WTC11 (cell line): ENCODE data around the gene SERPINE2. TPM values are rescaled to one million over a fixed set of nuclear protein-coding genes. Genes with fewer than 3 reads are reported as not detected.

Source experiments
- ATAC-seq: fragments of 200-7000 bp; cut with Tn5 transposase; 2 replicates; pipeline ENCODE4 v1.10.0; 2021; ENCODE audit warnings: mild to moderate bottlenecking, moderate library complexity
- CTCF ChIA-PET: fragments of 300-600 bp; sonication (Branson Sonifier 250); formaldehyde crosslinking; loops from one replicate; lab custom pipeline; 2021; ENCODE audit warnings: antibody characterized with exemption; lab: Charles Lee
- POLR2A ChIA-PET: fragments of 350-600 bp; sonication (Branson Sonifier 250); formaldehyde crosslinking; loops from one replicate; lab custom pipeline; 2021; ENCODE audit warnings: antibody characterized with exemption; lab: Charles Lee
- DNase-seq: peaks from one replicate; pipeline ENCODE4 v3.0.0; 2021; ENCODE audit warnings: low spot score
- H3K27ac Mint-ChIP-seq: 2 replicates; pipeline ENCODE4 v1.8.0; 2021; ENCODE audit warnings: mixed read lengths
- H3K27me3 Mint-ChIP-seq: 2 replicates; pipeline ENCODE4 v1.8.0; 2021; ENCODE audit warnings: low read depth, mild to moderate bottlenecking, moderate library complexity, mixed read lengths
- H3K36me3 Mint-ChIP-seq: 2 replicates; pipeline ENCODE4 v1.8.0; 2021; ENCODE audit warnings: mixed read lengths
- H3K4me1 Mint-ChIP-seq: 2 replicates; pipeline ENCODE4 v1.8.0; 2022; ENCODE audit warnings: mixed read lengths
- H3K4me3 Mint-ChIP-seq: 2 replicates; pipeline ENCODE4 v1.8.0; 2021; ENCODE audit warnings: mild to moderate bottlenecking, moderate library complexity, mixed read lengths
- H3K9me3 Mint-ChIP-seq: 2 replicates; pipeline ENCODE4 v1.8.0; 2021; ENCODE audit warnings: mixed read lengths
- AR ChIP-seq: fragments of 250-450 bp; sonication (Bioruptor Pico); IDR thresholded peaks from 2 replicates; pipeline ENCODE4 v1.9.0; 2021; ENCODE audit warnings: mild to moderate bottlenecking
- ATF3 ChIP-seq: sonication (generic); formaldehyde crosslinking; conservative IDR thresholded peaks from 2 replicates; pipeline ENCODE4 v1.8.1; 2022; ENCODE audit warnings: mild to moderate bottlenecking, missing genetic modification reagents
- EMX1 ChIP-seq: fragments of 250-450 bp; sonication (Bioruptor Pico); IDR thresholded peaks from 2 replicates; pipeline ENCODE4 v1.8.0; 2021; ENCODE audit warnings: mild to moderate bottlenecking
- ERG ChIP-seq: fragments of 250-450 bp; sonication (Bioruptor Pico); IDR thresholded peaks from 2 replicates; pipeline ENCODE4 v1.8.0; 2021; ENCODE audit warnings: mild to moderate bottlenecking
- FOXK1 ChIP-seq: sonication (generic); formaldehyde crosslinking; IDR thresholded peaks from 2 replicates; pipeline ENCODE4 v1.8.0; 2022; ENCODE audit warnings: mild to moderate bottlenecking, moderate library complexity, missing genetic modification reagents
- HMGA2 ChIP-seq: fragments of 250-450 bp; sonication (Bioruptor Pico); IDR thresholded peaks from 2 replicates; pipeline ENCODE4 v1.4.0; 2021; ENCODE audit warnings: mild to moderate bottlenecking, moderate library complexity
- JUN ChIP-seq: sonication (generic); formaldehyde crosslinking; IDR thresholded peaks from 2 replicates; pipeline ENCODE4 v1.8.0; 2023; ENCODE audit warnings: mild to moderate bottlenecking, missing genetic modification reagents
- MXD4 ChIP-seq: fragments of 250-450 bp; sonication (Bioruptor Pico); IDR thresholded peaks from 2 replicates; pipeline ENCODE4 v1.8.0; 2021; ENCODE audit warnings: mild to moderate bottlenecking, moderate library complexity, borderline replicate concordance
- PRDM15 ChIP-seq: sonication (generic); formaldehyde crosslinking; IDR thresholded peaks from 2 replicates; pipeline ENCODE4 v1.8.0; 2022; ENCODE audit warnings: missing genetic modification reagents
- TEAD1 ChIP-seq: sonication (generic); formaldehyde crosslinking; IDR thresholded peaks from 2 replicates; pipeline ENCODE4 v1.8.0; 2022; ENCODE audit warnings: mild to moderate bottlenecking, missing genetic modification reagents
- TP53 ChIP-seq: sonication (generic); formaldehyde crosslinking; IDR thresholded peaks from 2 replicates; pipeline ENCODE4 v1.8.1; 2023; ENCODE audit warnings: mild to moderate bottlenecking, missing genetic modification reagents
- ZBTB21 ChIP-seq: sonication (generic); formaldehyde crosslinking; IDR thresholded peaks from 2 replicates; pipeline ENCODE4 v1.8.1; 2023; ENCODE audit warnings: mild to moderate bottlenecking, missing genetic modification reagents, borderline replicate concordance
- ZMAT4 ChIP-seq: fragments of 250-450 bp; sonication (Bioruptor Pico); IDR thresholded peaks from 2 replicates; pipeline ENCODE4 v1.9.0; 2021; ENCODE audit warnings: mild to moderate bottlenecking
- ZNF138 ChIP-seq: sonication (generic); formaldehyde crosslinking; conservative IDR thresholded peaks from 2 replicates; pipeline ENCODE4 v1.8.1; 2022; ENCODE audit warnings: mild to moderate bottlenecking, moderate library complexity, missing genetic modification reagents
- ZNF219 ChIP-seq: sonication (generic); formaldehyde crosslinking; IDR thresholded peaks from 2 replicates; pipeline ENCODE4 v1.8.0; 2023; ENCODE audit warnings: missing genetic modification reagents, mild to moderate bottlenecking, borderline replicate concordance
- ZNF317 ChIP-seq: sonication (generic); formaldehyde crosslinking; IDR thresholded peaks from 2 replicates; pipeline ENCODE4 v1.8.1; 2023; ENCODE audit warnings: low read depth, mild to moderate bottlenecking, moderate library complexity, missing genetic modification reagents, borderline replicate concordance
- ZNF512 ChIP-seq: sonication (generic); formaldehyde crosslinking; IDR thresholded peaks from 2 replicates; pipeline ENCODE4 v1.8.1; 2022; ENCODE audit warnings: missing genetic modification reagents, borderline replicate concordance
- ZSCAN18 ChIP-seq: fragments of 250-450 bp; sonication (Bioruptor Pico); IDR thresholded peaks from 2 replicates; pipeline ENCODE4 v2.1.2; 2022; ENCODE audit warnings: mild to moderate bottlenecking, moderate library complexity
- total RNA-seq: library from RNA; stranded (reverse); gene quantifications from 3 replicates; pipeline ENCODE4 v1.2.3, GENCODE V29; 2021

SERPINE2 gene
- total RNA-seq, 1 experiment from 2014 or later: 60.4 TPM

GRCh38 chr2:224039080-224039769, at the start of gene SERPINE2 (continued):
- TF ChIP-seq ERG (CRISPR knock-in tag): no peak
- TF ChIP-seq EMX1 (CRISPR knock-in tag): no peak
- TF ChIP-seq FOXK1 (CRISPR knock-in tag): no peak
- no peak for TF ChIP-seq ZNF219 (CRISPR knock-in tag)
- TF ChIP-seq ZNF512 (CRISPR knock-in tag): no peak
- no peak for TF ChIP-seq JUN
- TF ChIP-seq HMGA2 (CRISPR knock-in tag): no peak
- no peak for TF ChIP-seq MXD4
- no peak for TF ChIP-seq ZSCAN18 (CRISPR knock-in tag)
- TF ChIP-seq ZNF317 (CRISPR knock-in tag): 0 out of 2 replicates have a peak, but pooled peaks have one; percentile 14
- TF ChIP-seq PRDM15 (CRISPR knock-in tag): no peak
- TF ChIP-seq ZMAT4: no peak
- TF ChIP-seq TP53 (CRISPR knock-in tag): no peak
- TF ChIP-seq, all 79 proteins: peak for 18

- no peaks in the 10 kb centered on the region for H3K36me3 Mint-ChIP-seq
- CTCF ChIA-PET: interaction anchor here (2.3 kb wide), 1 partner anchor 116 kb away, joined by 9 read pairs; no protein-coding TSS in a partner anchor
- H3K4me1 Mint-ChIP-seq: no peaks in the 10 kb centered on the region; the same call in 1 of the 2 replicates
- no peak overlapping the region for H3K4me3 Mint-ChIP-seq
- DNase-seq (no peak), ATAC-seq (no peak)
- POLR2A ChIA-PET: no interaction called here
- H3K27ac Mint-ChIP-seq: no peak overlapping the region
- no peaks in the 10 kb centered on the region for H3K27me3 Mint-ChIP-seq
- H3K9me3 Mint-ChIP-seq: peaks cover 4% of the 10 kb centered on the region
- no peak for TF ChIP-seq AR (CRISPR knock-in tag)
- TF ChIP-seq ATF3 (CRISPR knock-in tag): no peak
- no peak for TF ChIP-seq TEAD1 (CRISPR knock-in tag)
- no peak for TF ChIP-seq ZBTB21 (CRISPR knock-in tag)
- TF ChIP-seq MXD4: no peak
- no peak for TF ChIP-seq JUN
- no peak for TF ChIP-seq TP53 (CRISPR knock-in tag)
- no peak for TF ChIP-seq ZNF138 (CRISPR knock-in tag)
Observed at GRCh38 chr2:224086226-224086914, 47.3 kb upstream of the SERPINE2 start.
